H9 (cell line): Measurements from ENCODE around the gene OR1J2. TPM values are rescaled to one million over a fixed set of nuclear protein-coding genes. Genes with fewer than 3 reads are reported as not detected.
"Not testable (repeated sequence)": the region's sequence is repeated elsewhere in the genome, so short reads cannot be mapped to it uniquely, and the experiment has no call there.

Experiments
- DNase-seq: peaks from one replicate; pipeline ENCODE4 v3.0.0-alpha.2; 2017
- H2AFZ ChIP-seq: one replicate; pipeline ENCODE4 v1.6.1; 2013; ENCODE audit warnings: mild to moderate bottlenecking, low read length, control low read depth, moderate library complexity
- H2AK5ac ChIP-seq: 2 replicates; pipeline ENCODE4 v1.6.1; 2013; ENCODE audit warnings: low read length, control low read depth, mixed read lengths; ENCODE audit not compliant: insufficient read length
- H2BK120ac ChIP-seq: one replicate; pipeline ENCODE4 v1.6.1; 2013; ENCODE audit warnings: low read depth, mild to moderate bottlenecking, low read length, control low read depth, inconsistent platforms; ENCODE audit not compliant: poor library complexity, severe bottlenecking
- H2BK12ac ChIP-seq: 2 replicates; pipeline ENCODE4 v1.6.1; 2013; ENCODE audit warnings: low read length, control low read depth, mixed read lengths, low read depth; ENCODE audit not compliant: insufficient read length
- H2BK15ac ChIP-seq: 2 replicates; pipeline ENCODE4 v1.6.1; 2013; ENCODE audit warnings: low read depth, low read length, control low read depth
- H2BK20ac ChIP-seq: one replicate; pipeline ENCODE4 v1.6.1; 2013; ENCODE audit warnings: low read depth, mild to moderate bottlenecking, low read length, control low read depth, inconsistent platforms; ENCODE audit not compliant: poor library complexity, severe bottlenecking
- H2BK5ac ChIP-seq: 2 replicates; pipeline ENCODE4 v1.6.1; 2013; ENCODE audit warnings: low read length, control low read depth, mixed read lengths; ENCODE audit not compliant: insufficient read length
- H3K14ac ChIP-seq: 2 replicates; pipeline ENCODE4 v1.6.1; 2013; ENCODE audit warnings: low read length, control low read depth; ENCODE audit not compliant: insufficient read depth
- H3K18ac ChIP-seq: 2 replicates; pipeline ENCODE4 v1.6.1; 2013; ENCODE audit warnings: low read depth, mild to moderate bottlenecking, mixed read lengths, low read length, control low read depth; ENCODE audit not compliant: insufficient read length
- H3K23ac ChIP-seq: 2 replicates; pipeline ENCODE4 v1.6.1; 2013; ENCODE audit warnings: low read length, control low read depth, mixed read lengths, low read depth; ENCODE audit not compliant: insufficient read length
- H3K23me2 ChIP-seq: 2 replicates; pipeline ENCODE4 v1.6.1; 2013; ENCODE audit warnings: low read depth, mild to moderate bottlenecking, mixed read lengths, low read length, control low read depth; ENCODE audit not compliant: insufficient read length, poor library complexity, severe bottlenecking
- H3K27ac ChIP-seq: 2 replicates; pipeline ENCODE4 v1.5.1; 2013; ENCODE audit warnings: low read length, control low read depth, mixed read lengths, low read depth; ENCODE audit not compliant: insufficient read length
- H3K27me3 ChIP-seq: 2 replicates; pipeline ENCODE4 v1.6.1; 2013; ENCODE audit warnings: low read length, control low read depth, inconsistent platforms; ENCODE audit not compliant: insufficient read depth
- H3K4ac ChIP-seq: 2 replicates; pipeline ENCODE4 v1.6.1; 2013; ENCODE audit warnings: low read depth, mild to moderate bottlenecking, control low read depth, inconsistent platforms, low read length, moderate library complexity
- H3K4me1 ChIP-seq: 2 replicates; pipeline ENCODE4 v1.6.1; 2013; ENCODE audit warnings: low read length, control low read depth, inconsistent platforms; ENCODE audit not compliant: insufficient read depth
- H3K4me2 ChIP-seq: 2 replicates; pipeline ENCODE4 v1.6.1; 2013; ENCODE audit warnings: low read length, control low read depth, mixed read lengths; ENCODE audit not compliant: insufficient read length, insufficient read depth
- H3K56ac ChIP-seq: 2 replicates; pipeline ENCODE4 v1.6.1; 2013; ENCODE audit warnings: low read depth, mild to moderate bottlenecking, mixed read lengths, low read length, control low read depth; ENCODE audit not compliant: insufficient read length
- H3K79me1 ChIP-seq: 2 replicates; pipeline ENCODE4 v1.6.1; 2013; ENCODE audit warnings: low read depth, mild to moderate bottlenecking, moderate library complexity, low read length, control low read depth, inconsistent platforms; ENCODE audit not compliant: insufficient read depth, poor library complexity, severe bottlenecking
- H3K79me2 ChIP-seq: 2 replicates; pipeline ENCODE4 v1.6.1; 2013; ENCODE audit warnings: low read length, control low read depth, inconsistent platforms; ENCODE audit not compliant: insufficient read depth
- H3K9ac ChIP-seq: 2 replicates; pipeline ENCODE4 v1.6.1; 2013; ENCODE audit warnings: low read length, control low read depth, mixed read lengths; ENCODE audit not compliant: insufficient read length; ENCODE audit errors: extremely low read depth
- H3K9me3 ChIP-seq: one replicate; pipeline ENCODE4 v1.6.1; 2013; ENCODE audit warnings: low read depth, low read length, inconsistent platforms; ENCODE audit not compliant: control insufficient read depth
- H3T11ph ChIP-seq: one replicate; pipeline ENCODE4 v1.6.1; 2013; ENCODE audit warnings: mild to moderate bottlenecking, low read length, control low read depth, inconsistent platforms
- H4K20me1 ChIP-seq: one replicate; pipeline ENCODE4 v1.6.1; 2013; ENCODE audit not compliant: control insufficient read depth, insufficient read length, insufficient read depth
- H4K5ac ChIP-seq: 2 replicates; pipeline ENCODE4 v1.6.1; 2013; ENCODE audit warnings: low read depth, mild to moderate bottlenecking, mixed read lengths, low read length, control low read depth; ENCODE audit not compliant: insufficient read length
- H4K8ac ChIP-seq: replicated peaks from 2 replicates; pipeline ENCODE4 v1.6.1; 2013; ENCODE audit warnings: low read length, control low read depth, mixed read lengths, low read depth; ENCODE audit not compliant: insufficient read length
- H4K91ac ChIP-seq: 2 replicates; pipeline ENCODE4 v1.6.1; 2013; ENCODE audit warnings: low read depth, mild to moderate bottlenecking, moderate library complexity, mixed read lengths, low read length, control low read depth; ENCODE audit not compliant: insufficient read length
- H3K27ac Mint-ChIP-seq, 3 experiments: 2 replicates in 2 of 3; 3 replicates in 1 of 3; pipeline ENCODE4 v1.8.0; 2020 to 2021; ENCODE audit warnings: mixed read lengths in 3 of 3, mild to moderate bottlenecking in 1 of 3, moderate library complexity in 1 of 3
- H3K27me3 Mint-ChIP-seq: 2 replicates; pipeline ENCODE4 v1.8.0; 2021; ENCODE audit warnings: low read depth, mild to moderate bottlenecking, moderate library complexity, mixed read lengths
- H3K36me3 Mint-ChIP-seq, 3 experiments: 2 replicates in 2 of 3; 3 replicates in 1 of 3; pipeline ENCODE4 v1.8.0; 2020 to 2021; ENCODE audit warnings: low read depth in 3 of 3, mixed read lengths in 3 of 3; ENCODE audit not compliant: insufficient read depth in 1 of 3
- H3K4me1 Mint-ChIP-seq, 2 experiments: 2 replicates each; pipeline ENCODE4 v1.8.0; 2020; ENCODE audit warnings: mixed read lengths in 2 of 2
- H3K4me3 Mint-ChIP-seq, 2 experiments: 2 replicates in 1 of 2; 3 replicates in 1 of 2; pipeline ENCODE4 v1.8.0; 2020 to 2021; ENCODE audit warnings: mild to moderate bottlenecking in 2 of 2, mixed read lengths in 2 of 2, moderate library complexity in 1 of 2
- H3K9me3 Mint-ChIP-seq, 2 experiments: 2 replicates in 1 of 2; 3 replicates in 1 of 2; pipeline ENCODE4 v1.8.0; 2020; ENCODE audit warnings: mild to moderate bottlenecking in 2 of 2, mixed read lengths in 2 of 2, moderate library complexity in 1 of 2
- WGBS: extraction: QIAGEN DNeasy Blood & Tissue Kit; methylation state at CpG from one replicate; pipeline ENCODE4 v1.1.7; 2013; ENCODE audit warnings: missing lambda C conversion rate, low lambda C conversion rate, mixed read lengths; ENCODE audit not compliant: insufficient read length; ENCODE audit errors: extremely low coverage; 5-methylcytosine and 5-hydroxymethylcytosine counted together
- total RNA-seq: library from RNA; stranded (reverse); gene quantifications from 2 replicates; pipeline ENCODE4 v1.2.1, GENCODE V29; 2021
- TF ChIP-seq, protein P1 (sequence below): fragments of 200-600 bp; sonication (generic); conservative IDR thresholded peaks from 3 replicates; pipeline ENCODE4 v1.8.0; 2021; ENCODE audit warnings: antibody characterized with exemption, mild to moderate bottlenecking

The OR1J2 gene
- total RNA-seq, 1 experiment from 2014 or later: not detected

DNA sequence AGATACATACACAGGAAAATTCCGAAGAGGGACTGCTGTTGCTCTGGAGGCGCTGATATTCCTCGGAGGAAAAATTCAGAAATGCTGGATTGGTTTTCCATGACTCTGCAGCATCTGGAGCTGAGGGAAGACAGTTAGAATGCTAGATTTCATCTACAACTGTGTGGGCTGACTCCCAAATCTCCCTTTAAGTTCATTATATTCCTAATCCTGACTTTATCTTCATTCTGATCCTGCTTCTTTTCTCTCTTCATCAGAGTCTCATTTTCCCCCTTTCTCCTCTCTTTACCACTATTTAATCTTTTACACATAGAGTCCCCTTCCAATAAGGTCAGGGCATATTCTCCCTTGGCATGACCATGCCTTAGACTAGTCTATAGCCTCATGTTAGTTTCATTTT lies 16.6 kb downstream of the OR1J2 start, which contains the start of gene OR1N1:
OR1N1 (minus strand) TSS at position 101 of the 400 bp plus-strand sequence; CDS start at position 101, 0 bp downstream.
- H3K4me3 Mint-ChIP-seq: no peak within 1 kb of the TSS
- Histone ChIP-seq H2BK12ac (no peak within 1 kb of the TSS), H2BK15ac (no peak within 1 kb of the TSS), H3K14ac (no peak within 1 kb of the TSS), H2BK5ac (no peak within 1 kb of the TSS), H3K18ac (no peak within 1 kb of the TSS), H3K4me1 (no peaks in the 10 kb centered on the region), H3K79me2 (no peaks in the 10 kb centered on the region), H2BK20ac (no peak within 1 kb of the TSS), H3K4me2 (no peak within 1 kb of the TSS), H4K20me1 (no peaks in the 10 kb centered on the region), H2BK120ac (no peak within 1 kb of the TSS), H2AFZ (no peak within 1 kb of the TSS), H3T11ph (no peak within 1 kb of the TSS), H4K91ac (no peak within 1 kb of the TSS), H3K56ac (no peak within 1 kb of the TSS), H3K79me1 (no peaks in the 10 kb centered on the region), H4K5ac (no peak within 1 kb of the TSS), H2AK5ac (no peak within 1 kb of the TSS), H3K23ac (no peak within 1 kb of the TSS), H3K23me2 (no peaks in the 10 kb centered on the region), H3K9ac (no peak within 1 kb of the TSS), H4K8ac (no peak within 1 kb of the TSS), H3K4ac (no peak within 1 kb of the TSS), H3K27ac (no peak within 1 kb of the TSS), H3K9me3 (peaks cover 69% of the 10 kb centered on the region), H3K27me3 (no peaks in the 10 kb centered on the region)
- TF ChIP-seq, protein P1, sequence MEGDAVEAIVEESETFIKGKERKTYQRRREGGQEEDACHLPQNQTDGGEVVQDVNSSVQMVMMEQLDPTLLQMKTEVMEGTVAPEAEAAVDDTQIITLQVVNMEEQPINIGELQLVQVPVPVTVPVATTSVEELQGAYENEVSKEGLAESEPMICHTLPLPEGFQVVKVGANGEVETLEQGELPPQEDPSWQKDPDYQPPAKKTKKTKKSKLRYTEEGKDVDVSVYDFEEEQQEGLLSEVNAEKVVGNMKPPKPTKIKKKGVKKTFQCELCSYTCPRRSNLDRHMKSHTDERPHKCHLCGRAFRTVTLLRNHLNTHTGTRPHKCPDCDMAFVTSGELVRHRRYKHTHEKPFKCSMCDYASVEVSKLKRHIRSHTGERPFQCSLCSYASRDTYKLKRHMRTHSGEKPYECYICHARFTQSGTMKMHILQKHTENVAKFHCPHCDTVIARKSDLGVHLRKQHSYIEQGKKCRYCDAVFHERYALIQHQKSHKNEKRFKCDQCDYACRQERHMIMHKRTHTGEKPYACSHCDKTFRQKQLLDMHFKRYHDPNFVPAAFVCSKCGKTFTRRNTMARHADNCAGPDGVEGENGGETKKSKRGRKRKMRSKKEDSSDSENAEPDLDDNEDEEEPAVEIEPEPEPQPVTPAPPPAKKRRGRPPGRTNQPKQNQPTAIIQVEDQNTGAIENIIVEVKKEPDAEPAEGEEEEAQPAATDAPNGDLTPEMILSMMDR: no peak
- no peaks in the 10 kb centered on the region for H3K4me1 Mint-ChIP-seq
- no peak within 1 kb of the TSS for H3K27ac Mint-ChIP-seq
- no peak for DNase-seq
- peaks cover 0 to 21% (median 0%) of the 10 kb centered on the region in 3 experiments; a peak in 5 of 7 replicates for H3K36me3 Mint-ChIP-seq
- H3K27me3 Mint-ChIP-seq: peaks cover 3% of the 10 kb centered on the region; the same call in 1 of the 2 replicates
- WGBS: no CpG with 5 or more reads among the region's 3 CpGs
- H3K9me3 Mint-ChIP-seq: peaks cover 79 to 81% of the 10 kb centered on the region in 2 experiments

DNA sequence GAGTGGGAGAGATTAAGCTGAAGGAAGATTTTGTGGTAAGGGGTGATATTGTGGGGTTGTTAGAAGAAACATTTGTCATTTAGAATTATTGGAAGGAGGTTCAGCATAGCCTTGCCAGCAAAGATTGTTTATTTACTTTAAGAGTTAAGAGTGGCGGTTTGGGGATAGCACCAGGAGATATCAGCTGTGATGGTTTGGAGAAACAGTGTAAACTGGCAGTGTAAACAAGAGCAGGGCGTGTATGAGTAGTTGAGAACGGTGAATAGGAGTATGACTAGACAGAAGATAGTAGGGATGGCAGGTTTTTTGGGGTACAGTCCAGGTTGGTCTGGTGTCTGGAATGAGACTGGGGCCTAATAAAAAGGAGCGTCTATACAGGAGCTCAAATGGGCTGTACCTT lies 20.6 kb downstream of the OR1J2 start:
- H3K27ac Mint-ChIP-seq, H4K5ac ChIP-seq: not testable (repeated sequence)
- H3K36me3 Mint-ChIP-seq: peaks cover 0 to 45% (median 13%) of the 10 kb centered on the region in 3 experiments; a peak in 5 of 7 replicates

More for the DNA sequence above, 20.6 kb downstream of the OR1J2 start:
- not testable (repeated sequence) for H3K9ac ChIP-seq, H3K4me1 ChIP-seq, H2AK5ac ChIP-seq, H4K8ac ChIP-seq, H2AFZ ChIP-seq, H3K23me2 ChIP-seq, H4K91ac ChIP-seq, H2BK5ac ChIP-seq, H3K23ac ChIP-seq, H3K27me3 ChIP-seq, H3K27ac ChIP-seq, H2BK15ac ChIP-seq, H3K4ac ChIP-seq, H3K4me1 Mint-ChIP-seq, H3K56ac ChIP-seq, H3K18ac ChIP-seq, H3K4me2 ChIP-seq, H2BK20ac ChIP-seq, H3K79me2 ChIP-seq, H3K14ac ChIP-seq, H2BK12ac ChIP-seq, H3K79me1 ChIP-seq, H2BK120ac ChIP-seq, H3K4me3 Mint-ChIP-seq, DNase-seq, H3T11ph ChIP-seq, H4K20me1 ChIP-seq, H3K27me3 Mint-ChIP-seq
- H3K9me3 Mint-ChIP-seq: peaks cover 93% of the 10 kb centered on the region in 2 experiments
- no CpG with 5 or more reads among the region's 4 CpGs for WGBS
- peaks cover 38% of the 10 kb centered on the region for H3K9me3 ChIP-seq
